MM.1S (cell line): ENCODE results near the gene GPR179.

Source experiments
- DNase-seq: peaks from one replicate; pipeline ENCODE4 v3.0.0-alpha.2; 2015
- H2AFZ ChIP-seq: fragments of 300-600 bp; sonication (generic); 2 replicates; pipeline ENCODE4 v1.6.0; 2016; ENCODE audit warnings: antibody characterized with exemption, low read length
- H3F3A ChIP-seq: fragments of 300-600 bp; sonication (generic); 2 replicates; pipeline ENCODE4 v1.6.1; 2016; ENCODE audit warnings: mild to moderate bottlenecking, antibody characterized with exemption, low read length, moderate library complexity, mixed read lengths; ENCODE audit not compliant: insufficient read depth
- H3K27ac ChIP-seq: fragments of 300-600 bp; sonication (generic); 2 replicates; pipeline ENCODE4 v1.5.1; 2016; ENCODE audit warnings: mild to moderate bottlenecking, low read length
- H3K27me3 ChIP-seq: fragments of 300-600 bp; sonication (generic); replicated peaks from 2 replicates; pipeline ENCODE4 v1.6.0; 2016; ENCODE audit warnings: low read length; ENCODE audit not compliant: insufficient read depth
- H3K36me3 ChIP-seq: fragments of 300-600 bp; sonication (generic); replicated peaks from 2 replicates; pipeline ENCODE4 v1.6.1; 2016; ENCODE audit warnings: mild to moderate bottlenecking, low read length, mixed read lengths; ENCODE audit not compliant: insufficient read depth
- H3K4me1 ChIP-seq: fragments of 300-600 bp; sonication (generic); 2 replicates; pipeline ENCODE4 v1.6.1; 2016; ENCODE audit warnings: low read length, mixed read lengths
- H3K4me2 ChIP-seq: fragments of 300-600 bp; sonication (generic); 2 replicates; pipeline ENCODE4 v1.6.0; 2016; ENCODE audit warnings: low read depth, low read length
- H3K4me3 ChIP-seq: fragments of 300-600 bp; sonication (generic); 2 replicates; pipeline ENCODE4 v1.5.1; 2016; ENCODE audit warnings: low read length, mixed read lengths
- H3K79me2 ChIP-seq: fragments of 300-600 bp; sonication (generic); 2 replicates; pipeline ENCODE4 v1.6.1; 2016; ENCODE audit warnings: mixed run types, low read length, mixed read lengths
- H3K9ac ChIP-seq: fragments of 300-600 bp; sonication (generic); 2 replicates; pipeline ENCODE4 v1.6.1; 2016; ENCODE audit warnings: low read length, mixed read lengths
- H3K9me2 ChIP-seq: fragments of 300-600 bp; sonication (generic); replicated peaks from 2 replicates; pipeline ENCODE4 v1.6.1; 2016; ENCODE audit warnings: mild to moderate bottlenecking, low read length, mixed read lengths; ENCODE audit not compliant: insufficient read depth
- H3K9me3 ChIP-seq: fragments of 300-600 bp; sonication (generic); replicated peaks from 2 replicates; pipeline ENCODE4 v1.6.1; 2016; ENCODE audit warnings: mild to moderate bottlenecking, low read length, mixed read lengths; ENCODE audit not compliant: insufficient read depth
- H4K20me1 ChIP-seq: fragments of 300-600 bp; sonication (generic); 2 replicates; pipeline ENCODE4 v1.6.1; 2016; ENCODE audit warnings: mild to moderate bottlenecking, low read length, moderate library complexity, mixed read lengths; ENCODE audit not compliant: insufficient read depth
- EZH2 ChIP-seq: fragments of 300-600 bp; sonication (generic); optimal IDR thresholded peaks from 2 replicates; pipeline ENCODE3; 2017; ENCODE audit warnings: low read depth, mild to moderate bottlenecking, antibody characterized with exemption, low read length, mixed read lengths
- EZH2phosphoT487 ChIP-seq: fragments of 300-600 bp; sonication (generic); IDR thresholded peaks from 2 replicates; pipeline ENCODE4 v1.6.1; 2018; ENCODE audit warnings: antibody characterized with exemption, low read length
- TF ChIP-seq, protein P1 (sequence below): fragments of 300-600 bp; sonication (generic); IDR thresholded peaks from 2 replicates; pipeline ENCODE4 v1.5.1; 2016; ENCODE audit warnings: antibody characterized with exemption, low read length, mixed read lengths

Gene GPR179

DNA sequence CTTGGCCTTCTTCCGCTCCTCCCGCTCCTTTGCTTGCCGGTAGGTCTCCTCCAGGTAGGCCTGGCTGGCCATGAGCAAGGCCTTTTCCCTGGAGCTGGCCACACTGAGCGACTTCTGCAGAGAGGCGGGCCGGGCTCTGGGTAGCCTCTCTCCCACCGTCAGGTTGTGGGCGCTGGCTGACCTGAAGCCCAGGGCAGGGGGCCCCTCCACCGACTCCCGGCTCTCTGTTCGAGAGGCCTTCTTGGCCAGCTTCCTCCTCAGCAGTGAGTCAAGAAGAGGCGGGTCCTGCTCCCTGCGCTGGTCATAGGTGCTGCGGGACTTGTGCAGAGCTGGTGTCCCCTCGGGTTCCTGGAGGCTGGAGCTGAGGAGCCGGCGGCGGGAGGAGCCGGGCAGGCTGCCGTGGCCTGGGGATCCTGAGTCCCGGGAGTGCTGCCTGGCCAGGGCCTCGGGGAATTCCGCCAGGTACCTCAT is 12.8 kb downstream of the GPR179 start:
- Histone ChIP-seq H3K27ac (no peak overlapping the region), H3K4me1 (no peaks in the 10 kb centered on the region)

DNA sequence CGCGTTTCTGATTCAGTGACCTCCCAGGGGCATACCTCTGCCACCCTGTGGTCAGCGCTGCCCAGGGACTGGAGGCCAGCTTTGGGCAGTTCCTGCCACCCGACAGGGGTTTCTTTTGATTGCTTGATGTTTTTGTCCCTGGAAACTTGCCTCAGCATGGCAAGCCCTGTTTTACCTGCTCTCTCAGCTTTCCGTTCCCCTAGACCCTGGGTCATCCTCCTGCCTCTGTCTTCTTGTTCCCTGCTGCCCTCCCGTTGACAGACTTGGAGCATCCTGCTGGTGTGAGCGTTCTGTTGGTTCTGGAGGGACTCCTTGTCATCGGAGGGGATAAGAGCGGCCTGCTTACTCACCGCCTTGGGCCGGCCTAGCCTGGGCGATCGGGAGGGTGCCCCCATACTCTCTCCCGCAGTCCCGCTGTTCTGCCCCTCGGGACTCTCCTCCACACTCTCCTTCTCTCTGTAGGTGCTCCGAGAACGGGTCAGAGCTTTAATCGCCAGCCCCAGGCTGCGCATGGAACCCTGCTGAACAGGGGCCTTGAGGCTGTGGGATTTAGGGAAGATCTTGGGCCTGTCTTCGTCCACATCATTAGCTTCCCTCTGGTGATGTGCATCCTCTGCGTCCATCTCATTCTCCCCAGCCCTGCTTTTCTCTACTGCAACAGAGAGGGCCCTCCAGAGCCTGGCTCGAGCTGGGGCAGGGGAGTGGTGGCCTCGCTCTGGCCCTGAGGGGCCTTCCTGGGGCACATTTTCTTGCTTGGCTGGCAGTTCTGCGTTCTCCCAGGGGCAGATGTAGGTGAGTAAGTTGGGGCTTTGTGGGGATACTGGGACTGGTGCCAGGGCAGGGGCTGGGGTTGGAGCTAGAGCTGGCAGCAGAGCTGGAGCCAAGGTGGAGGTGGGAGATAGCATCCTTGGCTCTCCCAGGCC is 13.7 kb downstream of the GPR179 start:
- no peak overlapping the region for H3K4me2 ChIP-seq
- no peaks in the 10 kb centered on the region for H3K27me3 ChIP-seq
- H2AFZ ChIP-seq, result no peak overlapping the region
- no peaks in the 10 kb centered on the region for H3K4me1 ChIP-seq
- H3K9me3 ChIP-seq, result no peaks in the 10 kb centered on the region
- H3K4me3 ChIP-seq, result no peak overlapping the region
- DNase-seq, result no peak
- no peaks in the 10 kb centered on the region for H3K79me2 ChIP-seq
- H3K27ac ChIP-seq, result no peak overlapping the region
- H3K36me3 ChIP-seq, result no peaks in the 10 kb centered on the region
- no peaks in the 10 kb centered on the region for H3F3A ChIP-seq
- no peaks in the 10 kb centered on the region for H3K9me2 ChIP-seq
- H3K9ac ChIP-seq, result no peak overlapping the region
- no peak for TF ChIP-seq EZH2
- TF ChIP-seq EZH2phosphoT487, result no peak
- TF ChIP-seq, protein P1, sequence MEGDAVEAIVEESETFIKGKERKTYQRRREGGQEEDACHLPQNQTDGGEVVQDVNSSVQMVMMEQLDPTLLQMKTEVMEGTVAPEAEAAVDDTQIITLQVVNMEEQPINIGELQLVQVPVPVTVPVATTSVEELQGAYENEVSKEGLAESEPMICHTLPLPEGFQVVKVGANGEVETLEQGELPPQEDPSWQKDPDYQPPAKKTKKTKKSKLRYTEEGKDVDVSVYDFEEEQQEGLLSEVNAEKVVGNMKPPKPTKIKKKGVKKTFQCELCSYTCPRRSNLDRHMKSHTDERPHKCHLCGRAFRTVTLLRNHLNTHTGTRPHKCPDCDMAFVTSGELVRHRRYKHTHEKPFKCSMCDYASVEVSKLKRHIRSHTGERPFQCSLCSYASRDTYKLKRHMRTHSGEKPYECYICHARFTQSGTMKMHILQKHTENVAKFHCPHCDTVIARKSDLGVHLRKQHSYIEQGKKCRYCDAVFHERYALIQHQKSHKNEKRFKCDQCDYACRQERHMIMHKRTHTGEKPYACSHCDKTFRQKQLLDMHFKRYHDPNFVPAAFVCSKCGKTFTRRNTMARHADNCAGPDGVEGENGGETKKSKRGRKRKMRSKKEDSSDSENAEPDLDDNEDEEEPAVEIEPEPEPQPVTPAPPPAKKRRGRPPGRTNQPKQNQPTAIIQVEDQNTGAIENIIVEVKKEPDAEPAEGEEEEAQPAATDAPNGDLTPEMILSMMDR, result no peak
- H4K20me1 ChIP-seq, result no peaks in the 10 kb centered on the region

More for the DNA sequence above, 12.8 kb downstream of the GPR179 start:
- H3F3A ChIP-seq, result no peaks in the 10 kb centered on the region
- H3K4me3 ChIP-seq, result no peak overlapping the region
- no peak overlapping the region for H2AFZ ChIP-seq
- H3K36me3 ChIP-seq, result no peaks in the 10 kb centered on the region
- no peak overlapping the region for H3K9ac ChIP-seq
- no peak overlapping the region for H3K4me2 ChIP-seq
- H3K9me3 ChIP-seq, result no peaks in the 10 kb centered on the region
- no peaks in the 10 kb centered on the region for H4K20me1 ChIP-seq
- H3K9me2 ChIP-seq, result no peaks in the 10 kb centered on the region
- DNase-seq, result no peak
- no peaks in the 10 kb centered on the region for H3K27me3 ChIP-seq
- H3K79me2 ChIP-seq, result no peaks in the 10 kb centered on the region
- TF ChIP-seq EZH2 (no peak), EZH2phosphoT487 (no peak)
- TF ChIP-seq, protein P1, result no peak

DNA sequence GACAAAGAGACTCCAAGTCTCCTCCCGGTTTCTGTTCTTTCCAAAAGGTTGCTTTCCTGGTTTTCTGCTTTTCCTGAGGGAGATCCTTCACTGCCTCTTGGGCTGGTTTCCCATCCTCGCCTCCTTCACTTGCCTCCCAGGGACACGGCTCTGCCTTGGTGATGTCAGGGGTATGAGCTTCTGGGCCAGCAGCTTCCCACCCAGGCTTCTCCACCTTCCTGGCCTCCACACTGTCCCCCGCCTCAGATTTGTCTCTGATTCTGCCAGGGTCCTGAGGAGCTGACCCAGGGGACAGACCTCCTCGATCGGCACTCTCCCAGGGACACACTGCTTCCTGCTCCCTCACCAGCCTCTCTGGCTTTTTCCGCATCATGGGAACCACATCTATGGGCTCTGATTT is 14.5 kb downstream of the GPR179 start:
- Histone ChIP-seq H3K4me3 (no peak overlapping the region), H3K27ac (no peak overlapping the region), H3K27me3 (no peaks in the 10 kb centered on the region), H3K4me1 (no peaks in the 10 kb centered on the region), H3K9me2 (no peaks in the 10 kb centered on the region), H3K4me2 (no peak overlapping the region), H3K36me3 (no peaks in the 10 kb centered on the region), H3K9me3 (no peaks in the 10 kb centered on the region), H4K20me1 (no peaks in the 10 kb centered on the region), H3K9ac (no peak overlapping the region), H3K79me2 (no peaks in the 10 kb centered on the region), H3F3A (no peaks in the 10 kb centered on the region), H2AFZ (no peak overlapping the region)
- no peak for TF ChIP-seq EZH2
- TF ChIP-seq EZH2phosphoT487, result no peak
- TF ChIP-seq, protein P1, result no peak
- DNase-seq, result no peak
